H1 (cell line): ENCODE results near the gene PRKAB1. TPM values are rescaled to one million over a fixed set of nuclear protein-coding genes. Genes with fewer than 3 reads are reported as not detected.

Experiments
- CTCF ChIA-PET: fragments of 300-600 bp; sonication (Branson Sonifier 250); formaldehyde crosslinking; loops from one replicate; lab custom pipeline; 2021; ENCODE audit not compliant: partially characterized antibody; lab: Charles Lee
- POLR2A ChIA-PET: fragments of 300-600 bp; sonication (Branson Sonifier 250); formaldehyde crosslinking; loops from one replicate; lab custom pipeline; 2021; ENCODE audit warnings: inconsistent platforms; ENCODE audit not compliant: partially characterized antibody; lab: Charles Lee
- DNase-seq, 2 experiments: peaks; one replicate each; pipeline versions ENCODE4 v3.0.0 to v3.0.0-alpha.2; 2010 to 2022; ENCODE audit warnings: low spot score in 2 of 2, low read depth in 1 of 2, mixed read lengths in 1 of 2
- FAIRE-seq: peaks from 2 replicates; lab custom pipeline; 2011; peaks lifted over from hg19 to GRCh38; lab: Jason Lieb, UNC
- H2AFZ ChIP-seq: 2 replicates; pipeline ENCODE4 v1.8.1; 2012; ENCODE audit warnings: low read length, inconsistent platforms
- H2AK5ac ChIP-seq: 2 replicates; pipeline ENCODE4 v1.6.1; 2013; ENCODE audit warnings: low read depth, low read length
- H2BK120ac ChIP-seq: replicated peaks from 2 replicates; pipeline ENCODE3; 2013; ENCODE audit warnings: low read depth, low read length, inconsistent platforms
- H2BK12ac ChIP-seq: 2 replicates; pipeline ENCODE4 v1.6.1; 2013; ENCODE audit warnings: low read depth, low read length
- H2BK15ac ChIP-seq: 2 replicates; pipeline ENCODE4 v1.6.1; 2013; ENCODE audit warnings: low read length
- H2BK20ac ChIP-seq: 2 replicates; pipeline ENCODE4 v1.6.1; 2013; ENCODE audit warnings: low read length
- H2BK5ac ChIP-seq: 2 replicates; pipeline ENCODE4 v1.6.1; 2013; ENCODE audit warnings: low read depth, low read length
- H3K14ac ChIP-seq: 2 replicates; pipeline ENCODE4 v1.6.1; 2013; ENCODE audit warnings: inconsistent platforms; ENCODE audit not compliant: insufficient read length
- H3K18ac ChIP-seq: 2 replicates; pipeline ENCODE4 v1.6.1; 2013; ENCODE audit warnings: low read length; ENCODE audit errors: extremely low read depth
- H3K23ac ChIP-seq: 2 replicates; pipeline ENCODE4 v1.6.1; 2013; ENCODE audit warnings: inconsistent platforms; ENCODE audit not compliant: insufficient read length
- H3K23me2 ChIP-seq: 2 replicates; pipeline ENCODE4 v1.6.1; 2013; ENCODE audit warnings: low read depth, low read length
- H3K27ac ChIP-seq: 2 replicates; pipeline ENCODE4 v1.6.1; 2011; ENCODE audit warnings: low read depth, low read length, inconsistent platforms
- H3K27me3 ChIP-seq, 4 experiments: replicated peaks in 1 of 4; 1 replicate in 1 of 4; 2 replicates in 3 of 4; pipeline versions ENCODE4 v1.6.1 to v1.8.1; 2011 to 2013; ENCODE audit warnings: low read length in 3 of 4, mild to moderate bottlenecking in 3 of 4, inconsistent platforms in 2 of 4, mixed read lengths in 2 of 4, moderate library complexity in 1 of 4; ENCODE audit not compliant: control insufficient read depth in 3 of 4, insufficient read depth in 3 of 4; ENCODE audit errors: extremely low read depth in 1 of 4
- H3K36me3 ChIP-seq, 4 experiments: 2 replicates each; pipeline versions ENCODE4 v1.6.1 to v1.8.1; 2011 to 2013; ENCODE audit warnings: mild to moderate bottlenecking in 4 of 4, low read length in 3 of 4, moderate library complexity in 2 of 4, control low read depth in 1 of 4, inconsistent platforms in 1 of 4; ENCODE audit not compliant: insufficient read depth in 4 of 4, control insufficient read depth in 2 of 4
- H3K4ac ChIP-seq: replicated peaks from 2 replicates; pipeline ENCODE3; 2013; ENCODE audit warnings: low read length, low read depth, mixed read lengths, inconsistent platforms; ENCODE audit not compliant: insufficient read length
- H3K4me1 ChIP-seq, 4 experiments: replicated peaks in 1 of 4; 1 replicate in 1 of 4; 2 replicates in 3 of 4; pipeline versions ENCODE4 v1.6.1 to v1.8.1; 2011 to 2013; ENCODE audit warnings: low read length in 3 of 4, inconsistent platforms in 2 of 4, mixed read lengths in 1 of 4; ENCODE audit not compliant: insufficient read depth in 4 of 4, control insufficient read depth in 3 of 4
- H3K4me2 ChIP-seq, 2 experiments: 2 replicates each; pipeline versions ENCODE4 v1.6.1 to v1.8.1; 2011 to 2013; ENCODE audit warnings: low read depth in 2 of 2, low read length in 2 of 2, control low read depth in 1 of 2, inconsistent platforms in 1 of 2, mild to moderate bottlenecking in 1 of 2; ENCODE audit not compliant: insufficient read depth in 1 of 2
- H3K4me3 ChIP-seq, 4 experiments: fragments of 200-600, 300-600 bp in 1 of 4; sonication (generic), shearing (Covaris generic), sonication (Bioruptor Twin) in 1 of 4; 2 replicates each; pipeline versions ENCODE4 v1.5.1 to v1.8.1; 2011 to 2016; ENCODE audit warnings: low read length in 4 of 4, low read depth in 3 of 4, control low read depth in 2 of 4, inconsistent platforms in 2 of 4, mild to moderate bottlenecking in 2 of 4, mixed read lengths in 1 of 4, moderate library complexity in 1 of 4; ENCODE audit not compliant: insufficient read depth in 2 of 4; ENCODE audit errors: extremely low read depth in 1 of 4
- H3K56ac ChIP-seq: replicated peaks from 2 replicates; pipeline ENCODE3; 2013; ENCODE audit warnings: low read depth, mild to moderate bottlenecking, mixed read lengths, low read length, inconsistent platforms; ENCODE audit not compliant: insufficient read length
- H3K79me1 ChIP-seq: 2 replicates; pipeline ENCODE4 v1.6.1; 2013; ENCODE audit warnings: low read depth, low read length, control low read depth
- H3K79me2 ChIP-seq, 2 experiments: 2 replicates each; pipeline versions ENCODE4 v1.6.1 to v1.8.1; 2012 to 2013; ENCODE audit warnings: low read length in 2 of 2, mild to moderate bottlenecking in 2 of 2, inconsistent platforms in 1 of 2; ENCODE audit not compliant: insufficient read depth in 2 of 2, control insufficient read depth in 1 of 2
- H3K9ac ChIP-seq, 4 experiments: replicated peaks in 1 of 4; 1 replicate in 1 of 4; 2 replicates in 3 of 4; pipeline versions ENCODE4 v1.6.1 to v1.8.1; 2011 to 2013; ENCODE audit warnings: low read depth in 3 of 4, low read length in 3 of 4, control low read depth in 2 of 4, mild to moderate bottlenecking in 2 of 4, moderate library complexity in 2 of 4, inconsistent platforms in 1 of 4; ENCODE audit errors: extremely low read depth in 1 of 4
- H3K9me3 ChIP-seq, 2 experiments: 2 replicates each; pipeline versions ENCODE4 v1.6.1 to v1.8.1; 2012 to 2013; ENCODE audit warnings: mild to moderate bottlenecking in 2 of 2, moderate library complexity in 2 of 2, control low read depth in 1 of 2, inconsistent platforms in 1 of 2, low read depth in 1 of 2, low read length in 1 of 2, mixed read lengths in 1 of 2; ENCODE audit not compliant: insufficient read depth in 2 of 2
- H4K20me1 ChIP-seq, 2 experiments: replicated peaks in 1 of 2; 2 replicates each; pipeline versions ENCODE3 to v1.8.1; 2011 to 2013; ENCODE audit warnings: inconsistent platforms in 2 of 2, low read length in 2 of 2, mild to moderate bottlenecking in 1 of 2; ENCODE audit not compliant: insufficient read depth in 2 of 2, control insufficient read depth in 1 of 2
- H4K5ac ChIP-seq: 2 replicates; pipeline ENCODE4 v1.6.1; 2013; ENCODE audit warnings: low read length, low read depth, mixed read lengths, inconsistent platforms; ENCODE audit not compliant: insufficient read length
- H4K8ac ChIP-seq: 2 replicates; pipeline ENCODE4 v1.8.0; 2013; ENCODE audit warnings: mild to moderate bottlenecking, moderate library complexity, low read length, inconsistent platforms; ENCODE audit not compliant: insufficient read depth; ENCODE audit errors: extremely low read depth
- H4K91ac ChIP-seq: replicated peaks from 2 replicates; pipeline ENCODE3; 2013; ENCODE audit warnings: low read length, mixed read lengths, inconsistent platforms; ENCODE audit not compliant: insufficient read length
- ATF2 ChIP-seq: IDR thresholded peaks from 2 replicates; pipeline ENCODE4 v1.6.1; 2012; ENCODE audit warnings: low read length, inconsistent platforms
- BRCA1 ChIP-seq: IDR thresholded peaks from 2 replicates; pipeline ENCODE4 v1.6.1; 2012; ENCODE audit warnings: low read depth, low read length, improper control_type of control experiment
- CHD2 ChIP-seq: IDR thresholded peaks from 2 replicates; pipeline ENCODE4 v1.6.1; 2012; ENCODE audit warnings: low read length, improper control_type of control experiment
- CTBP2 ChIP-seq: IDR thresholded peaks from 2 replicates; pipeline ENCODE4 v1.7.0; 2011; ENCODE audit warnings: borderline replicate concordance, mild to moderate bottlenecking, moderate library complexity, mixed read lengths, low read length; ENCODE audit not compliant: insufficient read depth, insufficient read length
- CTCF ChIP-seq, 3 experiments: IDR thresholded peaks; 1 replicate in 2 of 3; 2 replicates in 1 of 3; pipeline versions ENCODE4 v1.5.1 to v1.6.1; 2011; ENCODE audit warnings: low read length in 3 of 3, mild to moderate bottlenecking in 3 of 3, inconsistent platforms in 2 of 3, low read depth in 1 of 3, moderate library complexity in 1 of 3; ENCODE audit not compliant: insufficient read depth in 1 of 3; ENCODE audit errors: control extremely low read depth in 1 of 3
- MAFK ChIP-seq: IDR thresholded peaks from 2 replicates; pipeline ENCODE4 v1.6.1; 2012; ENCODE audit warnings: low read depth, mild to moderate bottlenecking, improper control_type of control experiment, low read length
- POLR2A ChIP-seq, 2 experiments: IDR thresholded peaks; 1 replicate in 1 of 2; 2 replicates in 1 of 2; pipeline ENCODE4 v1.6.1; 2011; ENCODE audit warnings: low read depth in 2 of 2, low read length in 2 of 2, mild to moderate bottlenecking in 2 of 2; ENCODE audit errors: control extremely low read depth in 1 of 2
- RAD21 ChIP-seq, 2 experiments: IDR thresholded peaks in 1 of 2; conservative IDR thresholded peaks in 1 of 2; 2 replicates each; pipeline ENCODE4 v1.6.1; 2011; ENCODE audit warnings: low read depth in 2 of 2, low read length in 2 of 2, improper control_type of control experiment in 1 of 2, inconsistent platforms in 1 of 2, mild to moderate bottlenecking in 1 of 2, moderate library complexity in 1 of 2
- WGBS, 2 experiments: shearing (Covaris generic) in 1 of 2; methylation state at CpG; one replicate each; pipeline versions ENCODE4 v1.1.6 to v1.1.7; 2013 to 2015; ENCODE audit warnings: low lambda C conversion rate in 2 of 2, mixed read lengths in 2 of 2, inconsistent platforms in 1 of 2, low coverage in 1 of 2, missing lambda C conversion rate in 1 of 2; ENCODE audit not compliant: insufficient replicate concordance in 2 of 2, insufficient coverage in 1 of 2, insufficient read length in 1 of 2; ENCODE audit errors: extremely low coverage in 1 of 2, missing lambda C conversion rate in 1 of 2; 5-methylcytosine and 5-hydroxymethylcytosine counted together
- polyA plus RNA-seq, 7 experiments: library from polyadenylated mRNA; depleted of rRNA in 3 of 7; stranded (reverse) in 5 of 7; unstranded in 2 of 7; fragments of >200 nt in 5 of 7; fragments of 200-250 nt in 2 of 7; gene quantifications; 1 replicate in 5 of 7; 2 replicates in 1 of 7; 4 replicates in 1 of 7; pipeline versions ENCODE4 v1.2.1 to v1.2.3, GENCODE V29; 2011 to 2013; ENCODE audit warnings: missing spikeins in 2 of 7, mixed read lengths in 2 of 7
- total RNA-seq: library from RNA; stranded (reverse); fragmentation: NEBNext Ultra II Directional; extraction: Animal tissue kit (Norgen Biotek cat#: 25700); gene quantifications from 2 replicates; pipeline ENCODE4 v1.2.1, GENCODE V29; 2021

PRKAB1 gene
- total and polyA plus RNA-seq, 2 of the 8 experiments (the other 6 are each of a cell fraction or from before 2014, with no cell fraction given), result 24.0 to 32.1 TPM

- Histone ChIP-seq H3K79me2 (no peaks in the 10 kb centered on the region), H4K91ac (no peak overlapping the region), H4K8ac (no peak overlapping the region), H3K14ac (no peak overlapping the region), H2AFZ (no peak overlapping the region), H3K56ac (no peak overlapping the region), H3K18ac (no peak overlapping the region), H3K23ac (no peak overlapping the region), H4K5ac (no peak overlapping the region), H2BK20ac (no peak overlapping the region), H3K4me1 (no peaks in the 10 kb centered on the region; a peak in 1 of 7 replicates), H3K4me2 (no peak overlapping the region), H3K4ac (no peak overlapping the region), H3K9ac (no peak overlapping the region), H3K23me2 (no peaks in the 10 kb centered on the region), H3K36me3 (peaks cover 14 to 38% (median 28%) of the 10 kb centered on the region in 4 experiments), H2BK120ac (no peak overlapping the region), H4K20me1 (peaks cover 0 to 2% of the 10 kb centered on the region in 2 experiments), H3K4me3 (no peak overlapping the region), H3K79me1 (no peaks in the 10 kb centered on the region; the same call in 1 of the 2 replicates), H3K27me3 (no peaks in the 10 kb centered on the region), H2BK15ac (no peak overlapping the region), H3K27ac (no peak overlapping the region), H3K9me3 (no peaks in the 10 kb centered on the region), H2AK5ac (no peak overlapping the region), H2BK5ac (no peak overlapping the region), H2BK12ac (no peak overlapping the region)
- WGBS, 2 experiments, result 85% methylated on average over 3 of the region's 3 CpGs; no CpG with 5 or more reads in 1 of the 2 experiments
- TF ChIP-seq MAFK (no peak), BRCA1 (no peak), ATF2 (no peak), CTCF (IDR thresholded peaks at IDR 0.05; ENCODE audit: control extremely low read depth in 1 of 3, insufficient read depth in 1 of 3, low read depth in 1 of 3, low read length in 3 of 3) (no peak), CHD2 (no peak), CTBP2 (no peak), RAD21 (IDR thresholded peaks at IDR 0.05 in 1 of 2, conservative IDR thresholded peaks at IDR 0.05 in 1 of 2; ENCODE audit: low read depth in 2 of 2, low read length in 2 of 2) (no peak), POLR2A (IDR thresholded peaks at IDR 0.05; ENCODE audit: control extremely low read depth in 1 of 2, low read depth in 2 of 2, low read length in 2 of 2) (no peak)
- CTCF ChIA-PET, result no interaction called here
- DNase-seq (no peak), FAIRE-seq (no peak)
- POLR2A ChIA-PET, result interaction anchor here (0.6 to 1.2 kb wide), 2 partner anchors 21 to 180 kb away, joined by 3 to 4 read pairs; no protein-coding TSS in a partner anchor
Observed at GRCh38 chr12:119683816-119684215, 15.9 kb downstream of the PRKAB1 start.
